ENCODE data around the gene NAA50. TPM values are rescaled to one million over a fixed set of nuclear protein-coding genes. Genes with fewer than 3 reads are reported as not detected.

Gene NAA50
- total RNA-seq, 1 donor from 2014 or later: 208 TPM

GRCh38 chr3:113758389-113759024, 12.5 kb upstream of the NAA50 start:
- no peak overlapping the region for H3K9ac ChIP-seq
- H3K9me3 Mint-ChIP-seq: peaks cover 7% of the 10 kb centered on the region
- H3K4me2 ChIP-seq: no peak overlapping the region
- peaks cover 8% of the 10 kb centered on the region for H3K36me3 Mint-ChIP-seq
- no peak overlapping the region for H3K4me3 Mint-ChIP-seq
- H3K4me1 Mint-ChIP-seq: peaks cover 3% of the 10 kb centered on the region
- H3K27me3 Mint-ChIP-seq (ENCODE audit: insufficient read depth, low read depth): peaks cover 2% of the 10 kb centered on the region
- peaks cover under 1% of the 10 kb centered on the region for H3F3A ChIP-seq (ENCODE audit: low read depth)
- no peak overlapping the region for H3K27ac ChIP-seq
- no peaks in the 10 kb centered on the region for H4K20me1 ChIP-seq (ENCODE audit: low read depth)
- peaks cover 6% of the 10 kb centered on the region for H3K36me3 ChIP-seq
- DNase-seq (ENCODE audit: low spot score): no peak
- no peak overlapping the region for H3K27ac Mint-ChIP-seq
- TF ChIP-seq EZH2 (IDR thresholded peaks at IDR 0.05) (no peak), EZH2phosphoT487 (IDR thresholded peaks at IDR 0.05) (no peak), CTCF (IDR thresholded peaks at IDR 0.05) (no peak)
- no peak overlapping the region for H2AFZ ChIP-seq (replicated peaks)
- H3K4me3 ChIP-seq: no peak overlapping the region
- H3K79me2 ChIP-seq (ENCODE audit: low read depth): peaks cover 49% of the 10 kb centered on the region
- H3K9me3 ChIP-seq (ENCODE audit: low read depth): peaks cover 7% of the 10 kb centered on the region
- H3K27me3 ChIP-seq: no peaks in the 10 kb centered on the region
- no peaks in the 10 kb centered on the region for H3K4me1 ChIP-seq

DNA sequence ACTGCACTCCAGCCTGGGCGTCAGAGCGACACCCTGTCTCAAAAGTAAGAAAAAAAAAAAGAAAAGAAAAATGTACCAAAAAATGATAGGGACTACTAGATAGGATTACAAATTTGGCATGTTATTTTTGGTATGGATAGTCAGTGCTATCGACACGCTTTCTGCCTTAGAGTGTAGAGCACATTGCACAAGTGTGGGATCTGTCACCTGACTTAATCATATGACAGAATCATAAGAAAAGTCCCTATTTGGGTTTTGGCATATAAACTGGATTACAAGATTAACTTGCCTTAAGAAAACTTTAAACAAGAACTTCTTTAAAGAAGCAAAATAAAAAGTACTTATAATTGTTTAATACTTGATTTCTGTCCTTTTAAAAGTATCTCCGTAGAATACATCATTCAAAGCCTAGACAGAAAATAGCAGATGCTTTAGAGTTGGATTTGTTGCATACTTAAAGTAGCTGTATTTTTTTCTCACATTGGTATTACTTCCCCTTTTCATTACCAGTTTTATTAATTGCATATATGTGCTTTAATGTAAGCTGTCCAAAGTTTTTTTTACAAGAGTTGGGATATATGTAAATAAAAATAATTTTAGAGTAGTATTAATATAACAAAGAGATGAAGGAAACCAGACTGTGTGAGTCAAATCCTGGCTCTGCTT, 8.6 kb upstream of the NAA50 start:
- Histone ChIP-seq H2AFZ (replicated peaks) (no peak overlapping the region), H3K4me2 (no peak overlapping the region), H3K9ac (no peak overlapping the region), H3K27me3 (no peaks in the 10 kb centered on the region), H3F3A (ENCODE audit: low read depth) (peaks cover 13% of the 10 kb centered on the region), H3K27ac (no peak overlapping the region), H3K36me3 (peaks cover 6% of the 10 kb centered on the region), H3K9me3 (ENCODE audit: low read depth) (peaks cover 7% of the 10 kb centered on the region), H4K20me1 (ENCODE audit: low read depth) (no peaks in the 10 kb centered on the region), H3K79me2 (ENCODE audit: low read depth) (peaks cover 77% of the 10 kb centered on the region), H3K4me1 (peaks cover 10% of the 10 kb centered on the region), H3K4me3 (no peak overlapping the region)
- Mint-ChIP-seq H3K27ac (no peak overlapping the region), H3K36me3 (peaks cover 8% of the 10 kb centered on the region), H3K27me3 (ENCODE audit: insufficient read depth, low read depth) (peaks cover 2% of the 10 kb centered on the region), H3K9me3 (peaks cover 7% of the 10 kb centered on the region), H3K4me1 (peaks cover 12% of the 10 kb centered on the region), H3K4me3 (no peak overlapping the region)
- no peak for TF ChIP-seq EZH2 (IDR thresholded peaks at IDR 0.05)
- TF ChIP-seq CTCF (IDR thresholded peaks at IDR 0.05): no peak
- no peak for TF ChIP-seq EZH2phosphoT487 (IDR thresholded peaks at IDR 0.05)
- no peak for DNase-seq (ENCODE audit: low spot score)

DNA sequence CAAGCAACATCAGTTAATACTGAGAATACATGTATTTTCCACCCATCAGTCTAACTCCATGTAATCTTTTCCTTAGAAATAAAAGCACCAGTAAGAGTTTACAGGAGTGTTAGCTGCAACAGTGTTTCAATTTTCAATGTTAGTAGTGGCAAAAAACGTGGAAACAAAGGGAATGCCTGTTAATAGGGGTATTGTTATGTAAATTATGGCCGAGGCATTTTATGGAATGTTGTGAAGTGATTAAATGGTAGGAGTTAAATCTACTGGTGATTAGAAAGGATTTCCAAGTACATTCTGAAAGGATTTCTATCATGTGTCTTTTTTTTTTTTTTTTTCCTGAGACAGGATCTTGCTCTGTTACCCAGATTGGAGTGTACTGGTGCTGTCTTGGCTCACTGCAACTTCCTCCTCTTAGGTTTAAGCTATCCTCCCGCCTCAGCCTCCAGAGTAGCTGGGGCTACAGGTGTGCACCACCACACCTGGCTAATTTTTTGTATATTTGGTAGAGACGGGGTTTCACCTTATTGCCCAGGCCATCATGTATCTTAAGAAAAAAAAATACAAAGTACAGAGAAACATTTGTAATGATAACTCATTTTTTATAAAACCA, 7.4 kb upstream of the NAA50 start:
- H3K27me3 ChIP-seq: no peaks in the 10 kb centered on the region
- no peak for TF ChIP-seq CTCF (IDR thresholded peaks at IDR 0.05)
- TF ChIP-seq EZH2phosphoT487 (IDR thresholded peaks at IDR 0.05): no peak
- TF ChIP-seq EZH2 (IDR thresholded peaks at IDR 0.05): no peak
- peak overlapping the region; percentile 72 for H3K27ac ChIP-seq
- peaks cover 14% of the 10 kb centered on the region for H3K4me1 ChIP-seq
- peaks cover 5% of the 10 kb centered on the region for H3K36me3 Mint-ChIP-seq
- peaks cover 7% of the 10 kb centered on the region for H3K9me3 ChIP-seq (ENCODE audit: low read depth)
- peaks cover 2% of the 10 kb centered on the region for H3K27me3 Mint-ChIP-seq (ENCODE audit: insufficient read depth, low read depth)
- H3K9me3 Mint-ChIP-seq: peaks cover 4% of the 10 kb centered on the region
- no peak overlapping the region for H3K27ac Mint-ChIP-seq
- peak overlapping the region; percentile 21 for H3K9ac ChIP-seq
- H3K4me3 Mint-ChIP-seq: no peak overlapping the region
- no peaks in the 10 kb centered on the region for H4K20me1 ChIP-seq (ENCODE audit: low read depth)
- peak overlapping the region; percentile 13 for H3K4me3 ChIP-seq
- DNase-seq (ENCODE audit: low spot score): peak; percentile 57
- H2AFZ ChIP-seq (replicated peaks): peak overlapping the region; percentile 70
- peaks cover 16% of the 10 kb centered on the region for H3K4me1 Mint-ChIP-seq
- peak overlapping the region; percentile 63 for H3K4me2 ChIP-seq
- peaks cover 13% of the 10 kb centered on the region for H3F3A ChIP-seq (ENCODE audit: low read depth)
- H3K79me2 ChIP-seq (ENCODE audit: low read depth): peaks cover 80% of the 10 kb centered on the region
- H3K36me3 ChIP-seq: no peaks in the 10 kb centered on the region
